HCT116 (cell line): ENCODE results near the gene ALDH2. TPM values are rescaled to one million over a fixed set of nuclear protein-coding genes. Genes with fewer than 3 reads are reported as not detected.

Source experiments
- ATAC-seq: fragments of 200-7000 bp; cut with Tn5 transposase; 2 replicates; pipeline ENCODE4 v1.9.1; 2020; ENCODE audit warnings: mild to moderate bottlenecking, moderate library complexity
- BruUV-seq: library from RNA; stranded (reverse); fragments of 400-500 nt; replicated peaks from 2 replicates; lab custom pipeline; 2021; lab: Mats Ljungman, UMichigan
- CTCF ChIA-PET: fragments of 300-600 bp; sonication (Branson Sonifier 250); formaldehyde crosslinking; loops from one replicate; lab custom pipeline; 2021; ENCODE audit warnings: antibody characterized with exemption; lab: Charles Lee
- POLR2A ChIA-PET: fragments of 300-600, 350-600 bp; sonication (Branson Sonifier 250); formaldehyde crosslinking; loops from one replicate; lab custom pipeline; 2021; ENCODE audit warnings: antibody characterized with exemption; lab: Charles Lee
- RAD21 ChIA-PET, 2 experiments: fragments of 300-600 bp; sonication (Branson Sonifier 250); formaldehyde crosslinking; loops; one replicate each; lab custom pipeline; 2023; ENCODE audit warnings: low total read pairs in 2 of 2; ENCODE audit not compliant: uncharacterized antibody in 2 of 2, unreplicated experiment in 2 of 2, low non-redundant PET in 1 of 2; lab: Charles Lee
- DNase-seq: peaks from one replicate; pipeline ENCODE4 v3.0.0-alpha.2; 2010; ENCODE audit warnings: low read depth, low spot score
- H2AFZ ChIP-seq: fragments of 200-600 bp; shearing (Covaris generic), sonication (generic); 2 replicates; pipeline ENCODE4 v1.6.1; 2017; ENCODE audit warnings: low read depth, mixed run types, mixed read lengths, antibody characterized with exemption, low read length; ENCODE audit not compliant: poor library complexity, severe bottlenecking
- H3K27ac ChIP-seq: 2 replicates; pipeline ENCODE4 v1.5.1; 2012; ENCODE audit warnings: low read depth, low read length
- H3K27me3 ChIP-seq: fragments of 200-600 bp; sonication (generic); 2 replicates; pipeline ENCODE4 v1.6.1; 2016; ENCODE audit warnings: mixed run types, low read length, mixed read lengths; ENCODE audit not compliant: insufficient read depth
- H3K36me3 ChIP-seq, 2 experiments: fragments of 200-500 bp in 1 of 2; fragments of 200-600 bp in 1 of 2; sonication (Bioruptor generic) in 1 of 2; sonication (generic) in 1 of 2; 2 replicates each; pipeline versions ENCODE4 v1.5.1 to v1.6.1; 2014 to 2016; ENCODE audit warnings: low read length in 2 of 2, inconsistent platforms in 1 of 2, mixed read lengths in 1 of 2, mixed run types in 1 of 2; ENCODE audit not compliant: insufficient read depth in 2 of 2, control insufficient read depth in 1 of 2
- H3K4me1 ChIP-seq, 2 experiments: fragments of 200-600 bp in 1 of 2; sonication (generic) in 1 of 2; 2 replicates each; pipeline versions ENCODE4 v1.5.1 to v1.6.1; 2012 to 2017; ENCODE audit warnings: low read length in 2 of 2, inconsistent platforms in 1 of 2, mild to moderate bottlenecking in 1 of 2, mixed read lengths in 1 of 2, mixed run types in 1 of 2, moderate library complexity in 1 of 2; ENCODE audit not compliant: insufficient read depth in 2 of 2, control insufficient read depth in 1 of 2
- H3K4me2 ChIP-seq: fragments of 200-600 bp; sonication (generic); 2 replicates; pipeline ENCODE4 v1.6.1; 2017; ENCODE audit warnings: mixed run types, low read length, mixed read lengths
- H3K4me3 ChIP-seq, 2 experiments: fragments of 200-600 bp in 1 of 2; sonication (generic) in 1 of 2; replicated peaks in 1 of 2; 2 replicates each; pipeline ENCODE4 v1.5.1; 2011 to 2016; ENCODE audit warnings: low read length in 2 of 2, control low read depth in 1 of 2, low read depth in 1 of 2, mild to moderate bottlenecking in 1 of 2, mixed read lengths in 1 of 2, mixed run types in 1 of 2
- H3K79me2 ChIP-seq: fragments of 200-600 bp; sonication (generic); 2 replicates; pipeline ENCODE4 v1.6.1; 2017; ENCODE audit warnings: mild to moderate bottlenecking, mixed run types, low read length, moderate library complexity, mixed read lengths; ENCODE audit not compliant: insufficient read depth
- H3K9ac ChIP-seq: fragments of 200-600 bp; sonication (generic); 2 replicates; pipeline ENCODE4 v1.6.1; 2016; ENCODE audit warnings: low read length, mixed read lengths
- H3K9me2 ChIP-seq: fragments of 200-600 bp; sonication (generic), shearing (Covaris generic); 2 replicates; pipeline ENCODE4 v1.6.1; 2017; ENCODE audit warnings: mixed run types, mild to moderate bottlenecking, moderate library complexity; ENCODE audit not compliant: insufficient read depth
- H3K9me3 ChIP-seq, 2 experiments: fragments of 200-500 bp in 1 of 2; fragments of 200-600 bp in 1 of 2; sonication (Bioruptor generic) in 1 of 2; sonication (generic) in 1 of 2; 2 replicates each; pipeline ENCODE4 v1.6.1; 2014 to 2017; ENCODE audit warnings: low read length in 2 of 2, mixed read lengths in 2 of 2, inconsistent platforms in 1 of 2, low read depth in 1 of 2, mild to moderate bottlenecking in 1 of 2, mixed run types in 1 of 2, moderate library complexity in 1 of 2; ENCODE audit not compliant: control insufficient read depth in 1 of 2, insufficient read depth in 1 of 2
- H4K20me1 ChIP-seq: fragments of 200-600 bp; sonication (generic), shearing (Covaris generic); 2 replicates; pipeline ENCODE4 v1.6.1; 2017; ENCODE audit warnings: mixed run types, mild to moderate bottlenecking, moderate library complexity; ENCODE audit not compliant: insufficient read depth
- CBX3 ChIP-seq: IDR thresholded peaks from 2 replicates; pipeline ENCODE4 v1.6.1; 2012; ENCODE audit warnings: low read depth
- CEBPB ChIP-seq: IDR thresholded peaks from 2 replicates; pipeline ENCODE4 v1.6.1; 2012; ENCODE audit warnings: low read depth
- ELF1 ChIP-seq: IDR thresholded peaks from 2 replicates; pipeline ENCODE4 v1.6.1; 2012; ENCODE audit warnings: low read depth, borderline replicate concordance
- FOSL1 ChIP-seq: IDR thresholded peaks from 2 replicates; pipeline ENCODE4 v1.6.1; 2012; ENCODE audit warnings: low read depth
- JUND ChIP-seq: IDR thresholded peaks from 2 replicates; pipeline ENCODE4 v1.6.1; 2012
- POLR2A ChIP-seq: IDR thresholded peaks from 2 replicates; pipeline ENCODE4 v1.7.0; 2011; ENCODE audit warnings: borderline replicate concordance; ENCODE audit not compliant: insufficient read depth, insufficient read length; ENCODE audit errors: extremely low read depth
- POLR2AphosphoS5 ChIP-seq: IDR thresholded peaks from 2 replicates; pipeline ENCODE4 v1.6.1; 2011; ENCODE audit warnings: mild to moderate bottlenecking, low read depth, low read length, moderate library complexity
- SIN3A ChIP-seq: IDR thresholded peaks from 2 replicates; pipeline ENCODE4 v1.6.1; 2012; ENCODE audit warnings: low read depth
- SP1 ChIP-seq: IDR thresholded peaks from 2 replicates; pipeline ENCODE4 v1.6.1; 2012; ENCODE audit warnings: low read depth
- SRF ChIP-seq: IDR thresholded peaks from 2 replicates; pipeline ENCODE4 v1.6.1; 2012; ENCODE audit warnings: low read depth
- TCF7L2 ChIP-seq: IDR thresholded peaks from 2 replicates; pipeline ENCODE4 v1.7.0; 2011; ENCODE audit warnings: borderline replicate concordance, inconsistent platforms; ENCODE audit not compliant: insufficient read depth, insufficient read length; ENCODE audit errors: extremely low read depth
- YY1 ChIP-seq: IDR thresholded peaks from 2 replicates; pipeline ENCODE4 v1.6.1; 2011; ENCODE audit warnings: low read length, low read depth, moderate library complexity, mild to moderate bottlenecking; ENCODE audit not compliant: insufficient replicate concordance; ENCODE audit errors: extremely low read depth
- ZNF274 ChIP-seq: fragments of 200-500 bp; sonication (Bioruptor generic); IDR thresholded peaks from 2 replicates; pipeline ENCODE4 v1.6.1; 2014; ENCODE audit warnings: mild to moderate bottlenecking, low read depth, low read length, inconsistent platforms
- intact Hi-C: fragments of 100-400 bp; cut with micrococcal nuclease; formaldehyde crosslinking; loops from 2 replicates; pipeline ENCODE4 v1.10.0; 2022
- total RNA-seq: library from RNA; stranded (reverse); gene quantifications from one replicate; pipeline ENCODE4 v1.2.1, GENCODE V29; 2021; ENCODE audit not compliant: unreplicated experiment
- TF ChIP-seq, protein P1 (sequence below), 3 experiments: fragments of 200-600 bp in 1 of 3; sonication (generic) in 1 of 3; IDR thresholded peaks in 2 of 3; conservative IDR thresholded peaks in 1 of 3; 2 replicates each; pipeline ENCODE4 v1.5.1; 2012 to 2017; ENCODE audit warnings: low read depth in 2 of 3, low read length in 2 of 3, antibody characterized with exemption in 1 of 3, borderline replicate concordance in 1 of 3, control low read depth in 1 of 3, mild to moderate bottlenecking in 1 of 3, mixed read lengths in 1 of 3, mixed run types in 1 of 3, moderate library complexity in 1 of 3; ENCODE audit not compliant: insufficient read depth in 1 of 3
- TF ChIP-seq, protein P2 (sequence below): IDR thresholded peaks from 2 replicates; pipeline ENCODE4 v1.6.1; 2012
- TF ChIP-seq, protein P3 (sequence below): IDR thresholded peaks from 2 replicates; pipeline ENCODE4 v1.6.1; 2012; ENCODE audit warnings: low read depth
- TF ChIP-seq, protein P4 (sequence below): IDR thresholded peaks from 2 replicates; pipeline ENCODE4 v1.6.1; 2012
- TF ChIP-seq, protein P5 (sequence below): IDR thresholded peaks from 2 replicates; pipeline ENCODE4 v1.6.1; 2011; ENCODE audit warnings: mild to moderate bottlenecking, low read length, moderate library complexity; ENCODE audit not compliant: insufficient replicate concordance; ENCODE audit errors: extremely low read depth

ALDH2 gene
- total RNA-seq, 1 experiment from 2014 or later, result 32.9 TPM

DNA sequence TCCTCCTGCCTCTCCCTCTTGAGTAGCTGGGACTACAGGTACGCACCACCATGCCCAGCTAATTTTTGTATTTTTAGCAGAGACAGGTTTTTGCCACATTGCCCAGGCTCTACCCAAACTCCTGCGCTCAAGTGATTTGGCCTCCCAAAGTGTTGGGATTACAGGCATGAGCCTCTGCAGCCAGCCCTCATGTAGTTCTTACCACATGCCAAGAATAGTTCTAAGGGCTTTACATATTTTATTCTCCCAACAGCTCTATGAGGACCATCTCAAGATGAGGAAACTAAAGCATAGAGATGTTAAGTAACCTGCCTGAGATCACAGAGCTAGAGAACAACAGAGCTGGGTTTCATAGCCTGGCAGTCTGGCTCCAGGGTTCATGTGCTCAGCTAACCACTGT, 37.9 kb upstream of the ALDH2 start (continued):
- TF ChIP-seq CEBPB, result no peak

DNA sequence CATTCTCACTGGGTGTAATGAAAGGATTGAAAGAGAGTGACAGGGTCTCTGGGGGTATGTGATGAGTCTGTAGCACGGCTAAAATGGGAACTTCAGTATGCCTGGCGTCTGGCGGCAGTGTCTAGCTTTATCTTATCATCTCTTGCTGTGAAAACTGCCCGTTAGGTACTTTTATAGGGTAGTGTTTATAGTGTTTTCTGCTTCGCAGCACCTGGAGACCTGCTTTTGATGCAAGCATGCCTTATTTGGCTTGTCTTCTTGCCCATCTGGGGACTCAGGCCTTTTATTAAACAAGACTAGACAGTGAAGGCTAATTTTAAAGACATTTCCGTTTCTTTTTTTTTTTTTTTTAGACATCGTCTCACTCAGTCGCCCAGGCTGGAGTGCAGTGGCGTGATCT, 36.3 kb upstream of the ALDH2 start:
- H3K27ac ChIP-seq, result no peak overlapping the region
- no peak for ATAC-seq
- TF ChIP-seq, protein P1, sequence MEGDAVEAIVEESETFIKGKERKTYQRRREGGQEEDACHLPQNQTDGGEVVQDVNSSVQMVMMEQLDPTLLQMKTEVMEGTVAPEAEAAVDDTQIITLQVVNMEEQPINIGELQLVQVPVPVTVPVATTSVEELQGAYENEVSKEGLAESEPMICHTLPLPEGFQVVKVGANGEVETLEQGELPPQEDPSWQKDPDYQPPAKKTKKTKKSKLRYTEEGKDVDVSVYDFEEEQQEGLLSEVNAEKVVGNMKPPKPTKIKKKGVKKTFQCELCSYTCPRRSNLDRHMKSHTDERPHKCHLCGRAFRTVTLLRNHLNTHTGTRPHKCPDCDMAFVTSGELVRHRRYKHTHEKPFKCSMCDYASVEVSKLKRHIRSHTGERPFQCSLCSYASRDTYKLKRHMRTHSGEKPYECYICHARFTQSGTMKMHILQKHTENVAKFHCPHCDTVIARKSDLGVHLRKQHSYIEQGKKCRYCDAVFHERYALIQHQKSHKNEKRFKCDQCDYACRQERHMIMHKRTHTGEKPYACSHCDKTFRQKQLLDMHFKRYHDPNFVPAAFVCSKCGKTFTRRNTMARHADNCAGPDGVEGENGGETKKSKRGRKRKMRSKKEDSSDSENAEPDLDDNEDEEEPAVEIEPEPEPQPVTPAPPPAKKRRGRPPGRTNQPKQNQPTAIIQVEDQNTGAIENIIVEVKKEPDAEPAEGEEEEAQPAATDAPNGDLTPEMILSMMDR (IDR thresholded peaks at IDR 0.05 in 2 of 3, conservative IDR thresholded peaks at IDR 0.05 in 1 of 3; ENCODE audit: borderline replicate concordance in 1 of 3, insufficient read depth in 1 of 3, low read depth in 2 of 3, low read length in 2 of 3), result no peak
- TF ChIP-seq ZNF274, result no peak
- no peak for TF ChIP-seq SP1
- TF ChIP-seq, protein P2, sequence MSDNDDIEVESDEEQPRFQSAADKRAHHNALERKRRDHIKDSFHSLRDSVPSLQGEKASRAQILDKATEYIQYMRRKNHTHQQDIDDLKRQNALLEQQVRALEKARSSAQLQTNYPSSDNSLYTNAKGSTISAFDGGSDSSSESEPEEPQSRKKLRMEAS, result no peak
- no peak for TF ChIP-seq SIN3A
- no peak for TF ChIP-seq YY1
- TF ChIP-seq CBX3, result no peak
- TF ChIP-seq POLR2A, result no peak
- TF ChIP-seq JUND, result no peak
- TF ChIP-seq, protein P3, sequence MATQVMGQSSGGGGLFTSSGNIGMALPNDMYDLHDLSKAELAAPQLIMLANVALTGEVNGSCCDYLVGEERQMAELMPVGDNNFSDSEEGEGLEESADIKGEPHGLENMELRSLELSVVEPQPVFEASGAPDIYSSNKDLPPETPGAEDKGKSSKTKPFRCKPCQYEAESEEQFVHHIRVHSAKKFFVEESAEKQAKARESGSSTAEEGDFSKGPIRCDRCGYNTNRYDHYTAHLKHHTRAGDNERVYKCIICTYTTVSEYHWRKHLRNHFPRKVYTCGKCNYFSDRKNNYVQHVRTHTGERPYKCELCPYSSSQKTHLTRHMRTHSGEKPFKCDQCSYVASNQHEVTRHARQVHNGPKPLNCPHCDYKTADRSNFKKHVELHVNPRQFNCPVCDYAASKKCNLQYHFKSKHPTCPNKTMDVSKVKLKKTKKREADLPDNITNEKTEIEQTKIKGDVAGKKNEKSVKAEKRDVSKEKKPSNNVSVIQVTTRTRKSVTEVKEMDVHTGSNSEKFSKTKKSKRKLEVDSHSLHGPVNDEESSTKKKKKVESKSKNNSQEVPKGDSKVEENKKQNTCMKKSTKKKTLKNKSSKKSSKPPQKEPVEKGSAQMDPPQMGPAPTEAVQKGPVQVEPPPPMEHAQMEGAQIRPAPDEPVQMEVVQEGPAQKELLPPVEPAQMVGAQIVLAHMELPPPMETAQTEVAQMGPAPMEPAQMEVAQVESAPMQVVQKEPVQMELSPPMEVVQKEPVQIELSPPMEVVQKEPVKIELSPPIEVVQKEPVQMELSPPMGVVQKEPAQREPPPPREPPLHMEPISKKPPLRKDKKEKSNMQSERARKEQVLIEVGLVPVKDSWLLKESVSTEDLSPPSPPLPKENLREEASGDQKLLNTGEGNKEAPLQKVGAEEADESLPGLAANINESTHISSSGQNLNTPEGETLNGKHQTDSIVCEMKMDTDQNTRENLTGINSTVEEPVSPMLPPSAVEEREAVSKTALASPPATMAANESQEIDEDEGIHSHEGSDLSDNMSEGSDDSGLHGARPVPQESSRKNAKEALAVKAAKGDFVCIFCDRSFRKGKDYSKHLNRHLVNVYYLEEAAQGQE, result no peak
- TF ChIP-seq, protein P4, sequence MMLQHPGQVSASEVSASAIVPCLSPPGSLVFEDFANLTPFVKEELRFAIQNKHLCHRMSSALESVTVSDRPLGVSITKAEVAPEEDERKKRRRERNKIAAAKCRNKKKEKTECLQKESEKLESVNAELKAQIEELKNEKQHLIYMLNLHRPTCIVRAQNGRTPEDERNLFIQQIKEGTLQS, result no peak
- TF ChIP-seq, protein P5, sequence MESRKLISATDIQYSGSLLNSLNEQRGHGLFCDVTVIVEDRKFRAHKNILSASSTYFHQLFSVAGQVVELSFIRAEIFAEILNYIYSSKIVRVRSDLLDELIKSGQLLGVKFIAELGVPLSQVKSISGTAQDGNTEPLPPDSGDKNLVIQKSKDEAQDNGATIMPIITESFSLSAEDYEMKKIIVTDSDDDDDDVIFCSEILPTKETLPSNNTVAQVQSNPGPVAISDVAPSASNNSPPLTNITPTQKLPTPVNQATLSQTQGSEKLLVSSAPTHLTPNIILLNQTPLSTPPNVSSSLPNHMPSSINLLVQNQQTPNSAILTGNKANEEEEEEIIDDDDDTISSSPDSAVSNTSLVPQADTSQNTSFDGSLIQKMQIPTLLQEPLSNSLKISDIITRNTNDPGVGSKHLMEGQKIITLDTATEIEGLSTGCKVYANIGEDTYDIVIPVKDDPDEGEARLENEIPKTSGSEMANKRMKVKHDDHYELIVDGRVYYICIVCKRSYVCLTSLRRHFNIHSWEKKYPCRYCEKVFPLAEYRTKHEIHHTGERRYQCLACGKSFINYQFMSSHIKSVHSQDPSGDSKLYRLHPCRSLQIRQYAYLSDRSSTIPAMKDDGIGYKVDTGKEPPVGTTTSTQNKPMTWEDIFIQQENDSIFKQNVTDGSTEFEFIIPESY, result no peak
- no peak for TF ChIP-seq TCF7L2
- no peak for TF ChIP-seq POLR2AphosphoS5
- TF ChIP-seq ELF1, result no peak
- TF ChIP-seq SRF, result no peak
- TF ChIP-seq FOSL1, result no peak
- no peaks in the 10 kb centered on the region for H3K79me2 ChIP-seq
- H3K9ac ChIP-seq, result no peak overlapping the region
- no peaks in the 10 kb centered on the region for H3K9me2 ChIP-seq
- DNase-seq, result no peak
- H3K9me3 ChIP-seq, result no peaks in the 10 kb centered on the region
- H2AFZ ChIP-seq, result no peak overlapping the region
- POLR2A ChIA-PET, result no interaction called here
- CTCF ChIA-PET, result no interaction called here
- no peaks in the 10 kb centered on the region for H3K27me3 ChIP-seq
- H3K4me2 ChIP-seq, result no peak overlapping the region
- no peaks in the 10 kb centered on the region for H4K20me1 ChIP-seq
- intact Hi-C loops, result no loop called here
- BruUV-seq, result TSS peak; percentile 17
- H3K36me3 ChIP-seq, result peaks cover 0 to 2% of the 10 kb centered on the region in 2 experiments; a peak in 1 of 4 replicates
- H3K4me1 ChIP-seq, result no peaks in the 10 kb centered on the region
- H3K4me3 ChIP-seq, result no peak overlapping the region
- RAD21 ChIA-PET, result no interaction called here
